ENCODE results near the gene SERTAD3. TPM values are rescaled to one million over a fixed set of nuclear protein-coding genes. Genes with fewer than 3 reads are reported as not detected.
"Not testable (repeated sequence)": the region's sequence is repeated elsewhere in the genome, so short reads cannot be mapped to it uniquely, and the experiment has no call there.

The SERTAD3 gene
- total RNA-seq, 1 donor: 19.1 TPM

DNA sequence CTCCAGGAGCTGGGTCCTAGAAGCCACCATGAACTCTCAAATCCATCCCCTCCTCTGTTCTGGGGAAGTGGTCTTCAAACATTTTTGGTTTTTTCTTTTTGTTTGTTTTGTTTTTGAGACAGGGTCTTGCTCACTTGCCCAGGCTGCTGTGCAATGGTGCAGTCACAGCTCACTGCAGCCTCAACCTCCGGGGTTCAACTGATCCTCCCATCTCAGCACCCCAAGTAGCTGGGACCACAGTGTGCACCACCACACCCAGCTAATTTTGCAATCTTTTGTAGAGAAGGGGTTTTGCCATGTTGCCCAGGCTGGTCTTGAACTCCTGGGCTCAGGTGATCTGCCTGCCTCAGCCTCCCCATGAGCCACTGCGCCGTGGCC lies 14.5 kb upstream of the SERTAD3 start:
- DNase-seq (ENCODE audit: low read depth in 2 of 3, low spot score in 2 of 3): no peak

DNA sequence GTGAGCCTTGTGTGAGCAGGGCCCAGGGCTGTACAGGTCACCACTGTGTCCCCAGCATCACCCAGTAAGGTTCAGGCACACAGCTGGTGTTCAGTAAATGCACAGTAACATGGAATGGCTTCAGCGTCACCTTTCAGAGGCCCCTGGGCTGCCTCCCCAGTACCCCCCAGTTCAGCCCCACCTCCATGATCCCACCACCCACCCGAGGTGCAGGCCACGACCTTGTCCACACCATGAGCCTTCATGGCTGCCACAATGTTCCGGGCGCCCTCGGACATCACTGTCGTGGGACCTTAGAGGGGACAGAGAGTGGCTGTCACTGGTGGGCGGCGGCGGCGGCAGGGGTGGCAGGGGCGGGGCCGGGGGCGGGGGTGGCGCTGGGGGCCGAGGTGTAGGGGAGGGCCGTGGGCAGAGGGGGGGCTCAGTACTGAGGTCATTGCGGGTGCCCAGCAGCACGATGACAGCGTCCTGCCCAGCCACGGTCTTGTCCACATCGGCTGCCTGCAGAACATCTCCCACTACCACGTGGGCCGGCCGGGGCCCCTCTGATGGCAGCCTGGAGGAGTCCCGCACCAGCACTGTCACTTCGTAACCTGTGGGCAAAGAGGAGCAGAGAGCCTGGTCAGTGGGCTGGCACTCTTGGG lies 13.9 kb upstream of the SERTAD3 start:
- no peak for DNase-seq (ENCODE audit: low read depth in 2 of 3, low spot score in 2 of 3)

DNA sequence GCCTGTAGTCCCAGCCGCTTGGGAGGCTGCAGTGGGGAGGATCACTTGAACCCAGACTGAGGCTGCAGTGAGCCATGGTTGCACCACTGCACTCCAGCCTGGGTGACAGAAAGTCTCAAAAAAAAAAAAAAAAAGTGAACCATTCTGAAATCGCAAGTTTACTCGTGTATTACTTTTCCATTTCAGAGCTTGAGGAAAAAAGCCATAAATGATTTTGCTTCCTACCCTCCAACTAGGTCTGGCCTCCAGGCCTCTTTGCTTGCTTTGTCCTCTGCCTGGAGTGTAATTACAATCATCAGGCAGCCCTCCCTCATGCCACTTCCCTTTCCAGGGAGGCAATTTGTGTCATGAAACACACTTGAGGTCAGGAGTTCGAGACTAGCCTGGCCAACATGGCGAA lies 12.9 kb upstream of the SERTAD3 start:
- DNase-seq (ENCODE audit: low read depth in 2 of 3, low spot score in 2 of 3): no peak

- not testable (repeated sequence) for DNase-seq (ENCODE audit: low read depth in 2 of 3, low spot score in 2 of 3)
Observed at GRCh38 chr19:40453943-40454342, 9.8 kb upstream of the SERTAD3 start.

- DNase-seq (ENCODE audit: low read depth in 2 of 3, low spot score in 2 of 3): no peak
Observed at GRCh38 chr19:40453151-40453735, 9.1 kb upstream of the SERTAD3 start.

DNA sequence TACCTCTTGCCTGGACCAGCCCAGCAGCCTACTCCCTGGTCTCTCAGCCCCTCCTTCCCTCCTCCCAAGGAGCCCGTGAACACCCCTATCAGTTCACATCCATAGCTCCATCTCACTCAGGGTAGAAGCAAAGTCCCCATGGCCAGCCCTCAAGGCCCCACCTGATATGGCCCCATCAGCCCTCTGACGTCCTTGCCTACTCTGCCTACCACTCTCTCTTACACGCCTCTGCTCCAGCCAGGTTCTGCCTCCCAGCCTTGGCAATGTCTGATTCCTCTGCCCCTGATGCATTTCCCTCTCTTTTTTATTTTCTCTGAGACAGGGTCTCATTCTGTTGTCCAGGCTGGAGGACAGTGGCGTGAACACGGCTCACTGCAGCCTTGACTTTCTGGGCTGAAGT lies 7.9 kb upstream of the SERTAD3 start:
- no peak for DNase-seq (ENCODE audit: low read depth in 2 of 3, low spot score in 2 of 3)

- DNase-seq (ENCODE audit: low read depth in 2 of 3, low spot score in 2 of 3): no peak
Observed at GRCh38 chr19:40450664-40451063, 6.5 kb upstream of the SERTAD3 start.

GRCh38 chr19:40449506-40449905 lies 5.4 kb upstream of the SERTAD3 start:
- DNase-seq (ENCODE audit: low read depth in 2 of 3, low spot score in 2 of 3): no peak

DNA sequence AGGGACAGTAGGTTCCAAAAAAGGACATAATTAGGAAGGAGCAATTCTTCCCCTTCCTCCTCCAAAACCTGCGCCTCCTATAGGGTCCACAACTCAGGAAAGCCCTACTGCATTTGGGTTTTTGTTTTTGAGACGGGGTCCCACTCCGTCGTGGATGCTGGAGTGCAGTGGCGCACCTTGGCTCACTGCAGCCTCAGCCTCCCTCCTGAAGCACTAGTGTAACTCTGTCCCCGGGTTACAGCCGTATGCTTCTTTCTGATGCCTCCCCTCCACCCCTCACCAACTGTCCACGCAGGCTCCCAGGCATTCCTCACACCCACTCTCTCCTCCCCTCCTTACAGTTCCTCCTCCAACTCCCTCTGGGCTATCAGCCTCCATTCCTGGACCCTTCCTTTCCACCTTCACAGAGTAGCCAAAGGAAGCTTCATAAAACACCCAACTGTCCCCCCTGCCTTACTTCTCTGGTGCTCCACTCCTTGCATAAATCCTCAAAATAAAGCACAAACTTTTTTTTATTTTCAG lies 2.2 kb upstream of the SERTAD3 start:
- no peak for DNase-seq (ENCODE audit: low read depth in 2 of 3, low spot score in 2 of 3)

GRCh38 chr19:40445780-40446262 lies 1.7 kb upstream of the SERTAD3 start:
- no peak for DNase-seq (ENCODE audit: low read depth in 2 of 3, low spot score in 2 of 3)

- no peak for DNase-seq (ENCODE audit: low read depth in 2 of 3, low spot score in 2 of 3)
Observed at GRCh38 chr19:40444825-40445312, 734 bp upstream of the SERTAD3 start.

DNA sequence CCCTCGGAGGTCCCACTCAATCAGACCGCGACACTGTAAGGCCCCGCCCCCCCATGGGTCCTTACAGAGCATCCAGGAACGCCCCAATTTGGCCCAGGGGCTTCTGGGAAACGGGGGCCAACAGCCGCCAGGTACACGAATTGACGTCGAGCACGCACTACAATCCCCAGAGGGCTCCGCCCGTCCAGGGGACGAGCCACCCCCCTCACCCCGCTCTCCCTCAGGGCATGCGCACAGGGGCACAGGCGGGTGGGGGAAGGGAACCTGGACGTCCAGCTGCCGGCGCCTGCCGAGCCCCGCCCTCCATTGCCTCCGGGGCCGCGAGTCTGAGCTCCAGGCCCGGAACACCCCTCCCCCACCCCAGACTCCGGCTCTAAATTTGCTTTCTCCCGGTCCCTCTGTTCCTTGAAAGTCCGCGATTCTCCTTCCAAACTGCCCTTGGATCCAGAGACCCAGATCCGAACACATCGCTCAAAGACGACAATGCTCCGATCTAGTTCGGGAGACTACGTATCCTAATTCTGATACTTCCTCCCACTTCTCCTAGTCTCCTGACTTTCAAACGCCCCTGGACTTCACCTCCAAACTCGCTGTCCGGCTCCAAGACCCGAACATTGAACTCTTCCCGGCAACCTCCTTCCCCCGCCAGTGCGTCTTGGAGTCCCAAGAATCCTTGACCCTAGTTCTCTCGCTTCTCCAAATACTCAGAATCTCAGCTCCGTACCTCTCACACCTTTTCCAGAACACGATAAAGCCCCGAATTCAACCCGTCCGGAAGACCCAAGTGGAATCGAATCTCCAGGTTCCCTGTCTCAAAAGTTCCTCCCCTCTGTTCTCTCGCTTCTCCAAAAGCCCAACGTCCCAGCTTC lies 770 bp downstream of the SERTAD3 start:
- DNase-seq (ENCODE audit: low read depth in 2 of 3, low spot score in 2 of 3): peak; percentile 91 to 100 (median 100)

- no peak for DNase-seq (ENCODE audit: low read depth in 2 of 3, low spot score in 2 of 3)
Observed at GRCh38 chr19:40442328-40443130, 1.6 kb downstream of the SERTAD3 start.

DNA sequence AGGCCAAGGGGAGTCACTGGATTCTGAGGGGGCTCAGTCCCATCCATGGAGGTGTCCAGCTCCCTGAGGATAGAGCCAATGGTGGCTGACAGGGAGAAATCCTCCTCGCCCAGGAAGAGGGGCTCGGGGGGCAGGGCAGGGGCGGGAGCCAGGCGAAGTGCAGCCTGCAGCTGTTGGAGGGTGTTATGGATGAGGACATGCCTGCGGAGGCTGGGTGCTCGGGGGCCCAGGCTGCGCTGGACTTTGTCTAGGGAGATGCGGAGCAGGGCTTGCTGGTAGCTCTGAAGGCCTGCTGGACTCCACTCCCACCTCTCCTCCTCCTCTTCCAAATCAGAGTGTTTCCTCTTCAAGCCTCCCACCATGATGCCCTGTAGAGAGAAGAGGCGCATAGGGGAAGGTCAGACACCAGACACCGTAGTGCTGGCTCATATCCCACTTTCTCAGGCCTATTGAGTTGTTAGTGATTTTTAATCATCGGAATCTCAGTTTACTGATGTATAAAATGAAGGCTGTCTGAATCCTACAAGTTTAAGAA lies 2.3 kb downstream of the SERTAD3 start:
- DNase-seq (ENCODE audit: low read depth in 2 of 3, low spot score in 2 of 3): no peak

DNA sequence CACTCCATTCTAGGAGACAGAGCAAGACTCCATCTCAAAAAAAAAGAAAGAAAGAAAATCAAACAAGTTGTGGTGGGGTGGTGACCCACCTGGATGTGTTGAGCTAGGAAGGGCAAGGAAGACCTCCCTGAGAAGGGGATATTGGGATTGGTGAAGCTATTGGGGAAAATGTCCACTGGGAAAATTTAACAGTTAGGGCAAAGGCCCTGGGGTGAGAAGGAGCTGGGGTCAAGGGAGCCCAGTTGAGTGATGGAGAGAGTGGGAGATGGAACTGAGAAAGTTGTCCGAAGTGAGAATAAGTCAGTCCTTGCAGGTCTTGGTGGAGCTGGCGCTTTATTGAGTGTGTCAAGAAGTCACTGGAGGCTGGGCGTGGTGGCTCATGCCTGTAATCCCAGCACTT lies 5.9 kb downstream of the SERTAD3 start:
- no peak for DNase-seq (ENCODE audit: low read depth in 2 of 3, low spot score in 2 of 3)

DNA sequence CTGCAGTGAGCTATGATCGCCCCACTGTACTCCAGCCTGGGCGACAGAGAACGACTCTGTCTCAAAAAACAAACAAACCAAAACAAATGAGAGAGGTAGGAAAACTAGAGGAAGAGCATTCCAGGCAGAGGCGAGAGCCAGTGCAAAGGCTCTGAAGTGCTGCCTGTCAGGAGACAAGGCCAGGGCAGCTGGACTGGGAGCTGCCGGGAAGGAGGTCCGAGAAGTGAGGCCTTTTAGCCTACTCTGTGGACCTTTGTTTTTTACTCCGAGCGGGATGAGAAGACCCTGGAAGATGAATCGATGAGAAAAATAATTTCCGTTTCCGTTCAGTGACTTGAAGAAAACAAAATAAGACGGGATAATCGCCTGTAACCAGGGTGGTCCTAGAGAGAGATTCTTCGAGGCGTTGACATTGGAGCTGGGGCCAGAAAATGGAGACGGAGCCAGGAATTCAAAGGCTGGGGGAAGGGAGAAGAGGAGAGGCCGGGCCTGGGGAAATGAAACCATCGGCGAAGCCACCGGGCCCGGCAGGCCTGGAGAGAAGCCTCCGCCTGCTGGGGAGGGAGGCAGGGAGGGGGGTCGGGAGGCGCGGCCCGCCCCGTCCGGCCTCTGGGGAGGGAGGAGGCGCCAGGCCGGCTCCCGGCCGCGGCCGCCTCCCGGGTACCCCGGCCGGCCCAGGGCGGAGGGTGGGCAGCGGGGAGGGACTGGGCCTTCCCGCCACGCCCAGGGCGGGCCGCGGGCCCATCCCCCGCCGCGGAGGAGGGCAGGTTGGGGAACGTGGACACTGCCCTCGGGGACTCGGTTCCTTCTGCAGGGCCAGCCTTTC lies 10.5 kb downstream of the SERTAD3 start:
- peak in 2 of 3 donors; percentile 69 to 79 for DNase-seq (ENCODE audit: low read depth in 2 of 3, low spot score in 2 of 3)

DNA sequence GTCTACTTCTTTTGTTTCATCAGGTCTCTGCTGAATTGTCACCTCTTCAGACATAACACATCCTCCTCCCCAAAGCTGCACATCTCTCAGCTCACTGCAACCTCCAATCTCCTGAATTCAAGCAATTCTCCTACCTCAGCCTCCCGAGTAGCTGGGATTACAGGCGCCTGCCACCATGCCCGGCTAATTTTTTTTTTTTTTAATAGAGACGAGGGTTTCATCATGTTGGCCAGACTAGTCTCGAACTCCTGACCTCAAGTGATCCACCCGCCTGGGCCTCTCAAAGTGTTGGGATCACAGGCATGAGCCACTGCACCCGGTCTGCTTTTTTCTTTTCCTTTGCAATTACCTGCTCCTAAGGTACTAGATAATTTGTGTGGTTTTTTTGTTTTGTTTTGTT lies 11.4 kb downstream of the SERTAD3 start:
- not testable (repeated sequence) for DNase-seq (ENCODE audit: low read depth in 2 of 3, low spot score in 2 of 3)

- no peak for DNase-seq (ENCODE audit: low read depth in 2 of 3, low spot score in 2 of 3)
Observed at GRCh38 chr19:40431698-40432097, 12.4 kb downstream of the SERTAD3 start.

- not testable (repeated sequence) for DNase-seq (ENCODE audit: low read depth in 2 of 3, low spot score in 2 of 3)
Observed at GRCh38 chr19:40430242-40430641, 13.9 kb downstream of the SERTAD3 start.

All from hematopoietic multipotent progenitor cell (in vitro differentiated cells).